Measurements from ENCODE around the gene ELMO1. TPM values are rescaled to one million over a fixed set of nuclear protein-coding genes. Genes with fewer than 3 reads are reported as not detected.

The ELMO1 gene
- polyA plus RNA-seq, 1 donor (not counting 4 experiments of a cell fraction or from before 2014, with no cell fraction given), result not detected

GRCh38 chr7:37369906-37370305 is 78.8 kb downstream of the ELMO1 start:
- Histone ChIP-seq H3K4me1 (ENCODE audit: control insufficient read depth, extremely low read depth, insufficient read depth, low read length) (no peaks in the 10 kb centered on the region), H4K20me1 (ENCODE audit: control insufficient read depth, extremely low read depth, insufficient read depth, low read length) (no peaks in the 10 kb centered on the region), H3K27ac (ENCODE audit: control insufficient read depth, insufficient read depth, low read length) (no peak overlapping the region), H3K79me2 (ENCODE audit: control insufficient read depth, insufficient read depth, low read length) (no peaks in the 10 kb centered on the region), H3K4me3 (ENCODE audit: control insufficient read depth in 2 of 3, extremely low read depth in 1 of 3, insufficient read depth in 2 of 3, low read depth in 1 of 3, low read length in 3 of 3) (no peak overlapping the region), H3K9ac (ENCODE audit: control insufficient read depth, extremely low read depth, insufficient read depth, low read length) (no peak overlapping the region), H3K9me3 (ENCODE audit: control insufficient read depth, low read depth, low read length) (no peaks in the 10 kb centered on the region), H3K36me3 (ENCODE audit: control insufficient read depth in 2 of 2, extremely low read depth in 1 of 2, insufficient read depth in 2 of 2, low read length in 2 of 2) (no peaks in the 10 kb centered on the region), H2AFZ (ENCODE audit: control insufficient read depth, low read length) (no peak overlapping the region), H3K4me2 (ENCODE audit: control insufficient read depth, extremely low read depth, insufficient read depth, low read depth, low read length) (no peak overlapping the region), H3K27me3 (ENCODE audit: control insufficient read depth, extremely low read depth, insufficient read depth, low read length) (no peaks in the 10 kb centered on the region), H3K9me1 (ENCODE audit: control insufficient read depth, extremely low read depth, insufficient read depth, low read length) (no peaks in the 10 kb centered on the region)
- TF ChIP-seq CTCF (optimal IDR thresholded peaks at IDR 0.05 in 1 of 3, IDR thresholded peaks at IDR 0.05 in 1 of 3, conservative IDR thresholded peaks at IDR 0.05 in 1 of 3; ENCODE audit: extremely low read depth in 1 of 3, insufficient read depth in 2 of 3, low read length in 3 of 3) (no peak), EZH2 (IDR thresholded peaks at IDR 0.05; ENCODE audit: low read length) (no peak)
- dilution Hi-C loops (cut with MboI; ENCODE audit: extremely low pct_ligation_motif_present, low sequenced_read_pairs), result no loop called here
- no peak for FAIRE-seq
- no peak for DNase-seq (ENCODE audit: low read depth, low spot score)

- H3K4me2 ChIP-seq (ENCODE audit: control insufficient read depth, extremely low read depth, insufficient read depth, low read depth, low read length), result no peak overlapping the region
- H3K9ac ChIP-seq (ENCODE audit: control insufficient read depth, extremely low read depth, insufficient read depth, low read length), result no peak overlapping the region
- H3K27ac ChIP-seq (ENCODE audit: control insufficient read depth, insufficient read depth, low read length), result no peak overlapping the region
- H3K4me1 ChIP-seq (ENCODE audit: control insufficient read depth, extremely low read depth, insufficient read depth, low read length), result no peaks in the 10 kb centered on the region
- H3K4me3 ChIP-seq (ENCODE audit: control insufficient read depth in 2 of 3, extremely low read depth in 1 of 3, insufficient read depth in 2 of 3, low read depth in 1 of 3, low read length in 3 of 3), result no peak overlapping the region
- no peak for TF ChIP-seq EZH2 (IDR thresholded peaks at IDR 0.05; ENCODE audit: low read length)
- no peak for TF ChIP-seq CTCF (optimal IDR thresholded peaks at IDR 0.05 in 1 of 3, IDR thresholded peaks at IDR 0.05 in 1 of 3, conservative IDR thresholded peaks at IDR 0.05 in 1 of 3; ENCODE audit: extremely low read depth in 1 of 3, insufficient read depth in 2 of 3, low read length in 3 of 3)
- H3K9me3 ChIP-seq (ENCODE audit: control insufficient read depth, low read depth, low read length), result no peaks in the 10 kb centered on the region
- FAIRE-seq, result no peak
- no peaks in the 10 kb centered on the region for H4K20me1 ChIP-seq (ENCODE audit: control insufficient read depth, extremely low read depth, insufficient read depth, low read length)
- no peaks in the 10 kb centered on the region for H3K27me3 ChIP-seq (ENCODE audit: control insufficient read depth, extremely low read depth, insufficient read depth, low read length)
- dilution Hi-C loops (cut with MboI; ENCODE audit: extremely low pct_ligation_motif_present, low sequenced_read_pairs), result no loop called here
- DNase-seq (ENCODE audit: low read depth, low spot score), result no peak
- H3K36me3 ChIP-seq (ENCODE audit: control insufficient read depth in 2 of 2, extremely low read depth in 1 of 2, insufficient read depth in 2 of 2, low read length in 2 of 2), result no peaks in the 10 kb centered on the region
- H3K79me2 ChIP-seq (ENCODE audit: control insufficient read depth, insufficient read depth, low read length), result no peaks in the 10 kb centered on the region
- H2AFZ ChIP-seq (ENCODE audit: control insufficient read depth, low read length), result no peak overlapping the region
- H3K9me1 ChIP-seq (ENCODE audit: control insufficient read depth, extremely low read depth, insufficient read depth, low read length), result no peaks in the 10 kb centered on the region
Measured at GRCh38 chr7:37368540-37368939, 80.1 kb downstream of the ELMO1 start.

Data from keratinocyte (primary cell).